SJSA1 (cell line): Measurements from ENCODE around the gene INSYN1. TPM values are rescaled to one million over a fixed set of nuclear protein-coding genes. Genes with fewer than 3 reads are reported as not detected.
"Not testable (repeated sequence)": the region's sequence is repeated elsewhere in the genome, so short reads cannot be mapped to it uniquely, and the experiment has no call there.

Experiments used
- DNase-seq, 2 experiments: peaks; one replicate each; pipeline ENCODE4 v3.0.0-alpha.2; 2015 to 2020; ENCODE audit warnings: low spot score in 2 of 2, low read depth in 1 of 2
- H3K27ac ChIP-seq: fragments of 250-450 bp; sonication (Bioruptor Pico); 2 replicates; pipeline ENCODE4 v1.5.1; 2020; ENCODE audit warnings: mild to moderate bottlenecking, moderate library complexity
- H3K27me3 ChIP-seq: fragments of 250-450 bp; sonication (Bioruptor Pico); replicated peaks from 2 replicates; pipeline ENCODE4 v1.5.1; 2020; ENCODE audit warnings: mild to moderate bottlenecking, moderate library complexity
- H3K36me3 ChIP-seq: fragments of 250-450 bp; sonication (Bioruptor Pico); 2 replicates; pipeline ENCODE4 v1.5.1; 2020; ENCODE audit warnings: mild to moderate bottlenecking
- H3K4me1 ChIP-seq: fragments of 250-450 bp; sonication (Bioruptor Pico); replicated peaks from 2 replicates; pipeline ENCODE4 v1.6.1; 2021; ENCODE audit warnings: mild to moderate bottlenecking
- H3K4me3 ChIP-seq: fragments of 250-450 bp; sonication (Bioruptor Pico); 2 replicates; pipeline ENCODE4 v1.5.1; 2020; ENCODE audit warnings: mild to moderate bottlenecking
- H3K9me3 ChIP-seq: fragments of 250-450 bp; sonication (Bioruptor Pico); replicated peaks from 2 replicates; pipeline ENCODE4 v1.5.1; 2020; ENCODE audit warnings: mild to moderate bottlenecking
- total RNA-seq: library from RNA; depleted of rRNA; stranded (reverse); fragments of >200 nt; shearing (Covaris generic); gene quantifications from 2 replicates; pipeline ENCODE4 v1.2.3, GENCODE V29; 2014

Gene INSYN1
- total RNA-seq, 1 experiment from 2014 or later, result not detected

GRCh38 chr15:73750438-73750837 is 2.7 kb downstream of the INSYN1 start:
- DNase-seq, result no peak
- Histone ChIP-seq H3K27ac (no peak overlapping the region), H3K27me3 (peaks cover 58% of the 10 kb centered on the region), H3K4me1 (peaks cover 6% of the 10 kb centered on the region), H3K36me3 (no peaks in the 10 kb centered on the region), H3K4me3 (no peak overlapping the region), H3K9me3 (no peaks in the 10 kb centered on the region)

DNA sequence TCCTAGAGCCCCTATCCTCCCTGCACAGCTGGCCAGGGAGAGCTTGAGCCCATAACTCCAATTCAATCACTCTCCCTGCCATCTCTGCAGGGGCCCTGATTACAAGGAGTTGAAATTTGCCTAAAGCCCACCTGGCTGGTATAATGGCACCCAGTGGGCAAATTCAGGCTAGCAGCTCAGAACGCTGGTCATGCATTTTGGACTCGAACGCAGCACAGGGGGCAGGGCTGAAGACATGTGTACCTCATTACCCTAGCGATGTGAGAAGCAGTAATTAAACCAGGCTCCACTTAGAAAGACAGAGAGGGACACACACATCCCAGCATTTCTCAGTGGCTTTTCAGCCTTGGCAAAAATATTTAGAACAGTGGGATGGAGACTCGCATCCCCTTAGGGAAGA is 3.2 kb downstream of the INSYN1 start:
- Histone ChIP-seq H3K27ac (no peak overlapping the region), H3K36me3 (no peaks in the 10 kb centered on the region), H3K4me3 (no peak overlapping the region), H3K4me1 (peaks cover 6% of the 10 kb centered on the region), H3K27me3 (peaks cover 58% of the 10 kb centered on the region), H3K9me3 (no peaks in the 10 kb centered on the region)
- DNase-seq, result no peak

DNA sequence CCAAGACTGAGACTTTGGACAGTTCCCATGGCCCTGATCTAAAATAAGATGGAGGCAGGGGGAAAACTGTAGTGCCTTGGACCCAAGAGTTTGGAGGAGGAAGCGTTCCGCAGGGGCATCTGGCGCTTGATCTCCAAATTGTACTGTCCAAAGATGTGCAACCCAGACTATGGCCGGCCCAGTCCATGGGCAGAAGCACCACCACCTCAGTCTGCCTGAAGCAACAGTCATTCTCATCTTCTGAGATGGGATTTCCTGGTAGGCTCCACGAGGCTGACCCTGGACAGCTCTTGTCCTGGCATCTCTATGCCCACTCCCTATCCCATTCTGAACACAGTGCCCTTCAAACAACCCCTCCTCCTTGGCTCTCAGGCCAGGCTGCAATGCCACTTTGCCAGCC is 3.6 kb downstream of the INSYN1 start:
- Histone ChIP-seq H3K9me3 (no peaks in the 10 kb centered on the region), H3K4me3 (no peak overlapping the region), H3K27me3 (peaks cover 57% of the 10 kb centered on the region), H3K27ac (no peak overlapping the region), H3K36me3 (no peaks in the 10 kb centered on the region), H3K4me1 (peaks cover 6% of the 10 kb centered on the region)
- no peak for DNase-seq

GRCh38 chr15:73748730-73749129 is 4.4 kb downstream of the INSYN1 start:
- no peak overlapping the region for H3K27ac ChIP-seq
- H3K9me3 ChIP-seq, result no peaks in the 10 kb centered on the region
- H3K36me3 ChIP-seq, result no peaks in the 10 kb centered on the region
- no peak for DNase-seq
- no peak overlapping the region for H3K4me3 ChIP-seq
- peaks cover 51% of the 10 kb centered on the region for H3K27me3 ChIP-seq
- peaks cover 6% of the 10 kb centered on the region for H3K4me1 ChIP-seq

DNA sequence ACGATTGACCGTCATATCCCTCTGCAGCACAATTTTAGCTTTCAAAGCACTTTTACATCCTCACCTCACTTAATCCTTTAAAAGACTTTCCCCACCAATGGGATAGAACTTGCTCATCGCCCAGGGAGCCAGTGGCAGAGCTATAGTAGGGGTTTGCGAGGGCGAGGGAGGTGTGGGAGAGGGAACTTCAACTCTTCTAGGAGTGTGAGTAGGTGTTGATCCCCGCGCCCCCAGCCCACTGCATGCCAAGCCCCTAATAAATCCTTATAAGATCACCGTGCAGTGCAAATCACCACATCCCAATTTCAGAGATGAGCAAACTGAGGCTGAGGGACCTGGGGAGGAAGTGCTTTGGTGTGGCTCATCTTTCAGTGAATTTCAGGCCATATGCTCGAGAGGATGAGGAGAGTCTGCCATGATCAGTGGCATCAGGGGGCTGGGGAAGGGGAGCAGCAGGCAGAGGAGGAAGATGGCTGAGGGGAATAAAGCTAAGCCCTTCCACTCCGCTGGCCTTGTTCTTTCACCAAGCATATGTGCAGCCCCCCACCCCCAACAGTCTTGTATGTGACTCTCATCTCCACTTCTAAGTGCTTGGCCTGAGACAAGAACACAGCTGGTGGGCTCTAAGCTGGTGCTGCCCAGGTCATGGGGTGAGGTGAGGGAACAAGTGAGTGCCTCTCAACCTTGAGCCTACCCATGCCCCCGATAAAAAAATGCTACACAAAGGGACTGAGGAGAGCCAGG is 5.1 kb downstream of the INSYN1 start:
- no peak for DNase-seq
- Histone ChIP-seq H3K4me1 (peaks cover 6% of the 10 kb centered on the region), H3K27me3 (peaks cover 45% of the 10 kb centered on the region), H3K4me3 (no peak overlapping the region), H3K9me3 (no peaks in the 10 kb centered on the region), H3K36me3 (no peaks in the 10 kb centered on the region), H3K27ac (no peak overlapping the region)

DNA sequence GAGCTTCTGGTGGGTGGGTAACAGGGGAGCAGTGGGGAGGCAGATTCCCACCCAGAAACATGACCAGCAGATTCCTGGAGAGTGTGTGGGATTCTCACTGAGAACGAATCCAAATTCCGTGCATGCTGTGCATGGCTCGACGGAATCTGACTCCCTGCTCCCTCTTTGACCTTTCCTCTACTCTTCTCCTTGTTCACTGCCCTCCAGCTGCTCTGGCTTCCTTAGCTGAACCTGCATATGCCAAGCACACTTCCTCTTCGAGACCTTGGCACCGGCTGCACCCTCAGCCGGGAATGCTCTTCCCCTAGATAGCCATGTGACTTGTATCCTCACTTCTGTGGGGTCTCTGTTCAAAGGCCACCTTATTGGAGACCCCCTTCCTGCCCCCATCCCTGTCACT is 6.3 kb downstream of the INSYN1 start:
- H3K9me3 ChIP-seq, result no peaks in the 10 kb centered on the region
- no peak overlapping the region for H3K4me3 ChIP-seq
- no peaks in the 10 kb centered on the region for H3K4me1 ChIP-seq
- H3K36me3 ChIP-seq, result no peaks in the 10 kb centered on the region
- no peak for DNase-seq
- no peak overlapping the region for H3K27ac ChIP-seq
- peaks cover 36% of the 10 kb centered on the region for H3K27me3 ChIP-seq

GRCh38 chr15:73746261-73746660 is 6.9 kb downstream of the INSYN1 start:
- DNase-seq, result no peak
- H3K4me3 ChIP-seq, result no peak overlapping the region
- H3K4me1 ChIP-seq, result peaks cover 2% of the 10 kb centered on the region
- no peaks in the 10 kb centered on the region for H3K36me3 ChIP-seq
- peaks cover 32% of the 10 kb centered on the region for H3K27me3 ChIP-seq
- H3K9me3 ChIP-seq, result no peaks in the 10 kb centered on the region
- no peak overlapping the region for H3K27ac ChIP-seq

DNA sequence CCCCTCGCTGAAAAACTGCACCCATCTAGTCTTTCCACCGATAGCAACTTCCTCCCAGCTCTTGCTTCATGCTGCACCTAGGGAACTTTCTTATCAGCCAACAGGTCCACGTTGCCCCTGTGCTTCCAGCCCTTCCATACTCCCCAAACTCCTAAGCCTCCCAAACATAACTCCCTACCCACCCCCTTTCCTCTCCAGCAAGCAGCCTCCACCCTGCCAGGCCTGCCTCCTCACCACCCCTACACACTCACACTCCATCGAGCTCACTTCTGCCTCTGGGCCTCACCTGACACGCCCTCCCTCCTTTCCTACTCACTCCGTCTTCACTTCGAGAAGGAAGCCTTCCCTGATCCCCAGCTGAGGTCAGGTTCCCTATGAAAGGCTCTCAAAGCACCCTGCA is 8.1 kb downstream of the INSYN1 start:
- peaks cover 5% of the 10 kb centered on the region for H3K4me1 ChIP-seq
- no peaks in the 10 kb centered on the region for H3K9me3 ChIP-seq
- H3K36me3 ChIP-seq, result no peaks in the 10 kb centered on the region
- no peak for DNase-seq
- no peak overlapping the region for H3K4me3 ChIP-seq
- no peak overlapping the region for H3K27ac ChIP-seq
- peaks cover 20% of the 10 kb centered on the region for H3K27me3 ChIP-seq

GRCh38 chr15:73744293-73744692 is 8.9 kb downstream of the INSYN1 start:
- H3K36me3 ChIP-seq, result no peaks in the 10 kb centered on the region

DNA sequence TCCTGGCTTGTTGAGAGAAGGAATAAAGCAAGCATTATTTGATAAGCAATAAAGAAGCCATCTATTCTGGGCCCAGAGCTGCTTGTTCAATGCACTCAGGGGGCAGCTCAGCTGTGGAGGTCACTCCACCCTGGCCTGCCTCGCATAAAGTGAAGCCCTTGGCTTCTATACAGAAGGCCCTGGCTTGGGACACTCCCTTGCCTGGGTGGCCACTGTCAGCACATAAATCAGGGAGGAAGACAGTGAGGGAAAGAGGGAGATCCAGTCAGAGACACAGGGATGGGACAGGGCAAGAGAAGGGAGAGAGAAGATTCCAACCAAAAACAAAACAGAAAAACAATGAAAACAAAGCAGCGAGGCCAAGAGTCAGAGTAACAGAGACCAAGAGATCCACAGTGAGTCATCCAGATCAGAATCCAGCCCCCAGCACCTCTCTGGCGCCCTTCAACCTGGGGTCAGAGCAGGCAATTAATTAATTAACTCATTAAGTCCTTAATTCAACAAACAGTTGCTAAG is 11.8 kb downstream of the INSYN1 start:
- no peak for DNase-seq
- Histone ChIP-seq H3K36me3 (no peaks in the 10 kb centered on the region), H3K4me3 (no peak overlapping the region), H3K9me3 (no peaks in the 10 kb centered on the region), H3K27me3 (no peaks in the 10 kb centered on the region; the same call in 1 of the 2 replicates), H3K4me1 (peaks cover 5% of the 10 kb centered on the region), H3K27ac (no peak overlapping the region)

More at GRCh38 chr15:73744293-73744692, 8.9 kb downstream of the INSYN1 start:
- Histone ChIP-seq H3K27me3 (peaks cover 13% of the 10 kb centered on the region), H3K4me1 (peaks cover 5% of the 10 kb centered on the region), H3K9me3 (no peaks in the 10 kb centered on the region), H3K27ac (no peak overlapping the region), H3K4me3 (no peak overlapping the region)
- DNase-seq, result no peak

GRCh38 chr15:73740152-73741048 is 12.8 kb downstream of the INSYN1 start:
- H3K4me1 ChIP-seq, result peaks cover 5% of the 10 kb centered on the region
- H3K36me3 ChIP-seq, result no peaks in the 10 kb centered on the region
- no peak overlapping the region for H3K4me3 ChIP-seq
- H3K27me3 ChIP-seq, result no peaks in the 10 kb centered on the region
- H3K27ac ChIP-seq, result no peak overlapping the region
- no peak for DNase-seq
- no peaks in the 10 kb centered on the region for H3K9me3 ChIP-seq

DNA sequence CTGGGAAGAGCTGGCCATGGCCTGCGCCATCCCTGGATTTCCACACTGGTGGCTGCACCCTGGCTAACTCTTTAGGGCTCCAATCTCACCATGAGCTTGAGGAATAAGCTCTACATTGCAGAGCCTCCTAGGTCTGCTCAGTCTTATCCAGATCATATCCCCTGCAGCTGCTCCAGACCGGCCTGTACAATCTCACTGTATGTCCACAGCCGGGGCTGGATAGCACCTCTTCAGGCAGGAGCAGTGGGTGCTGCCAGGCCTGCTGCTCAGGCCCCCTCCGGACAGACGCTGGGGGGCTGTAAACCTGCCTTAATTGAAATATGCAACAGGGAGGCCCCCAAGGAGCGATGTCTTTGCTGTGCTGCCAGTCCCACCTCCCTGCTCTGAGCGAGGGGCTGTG is 15.6 kb downstream of the INSYN1 start:
- no peak overlapping the region for H3K27ac ChIP-seq

GRCh38 chr15:73732930-73733329 is 20.2 kb downstream of the INSYN1 start:
- Histone ChIP-seq H3K36me3 (no peaks in the 10 kb centered on the region), H3K4me3 (no peak overlapping the region), H3K9me3 (no peaks in the 10 kb centered on the region), H3K27me3 (0 out of 2 replicates have a peak, but pooled peaks cover 4% of the 10 kb centered on the region), H3K27ac (no peak overlapping the region), H3K4me1 (no peaks in the 10 kb centered on the region)
- no peak for DNase-seq

More for the DNA sequence above, 15.6 kb downstream of the INSYN1 start:
- Histone ChIP-seq H3K4me1 (peaks cover 5% of the 10 kb centered on the region), H3K36me3 (no peaks in the 10 kb centered on the region), H3K9me3 (no peaks in the 10 kb centered on the region), H3K4me3 (no peak overlapping the region), H3K27me3 (0 out of 2 replicates have a peak, but pooled peaks cover 4% of the 10 kb centered on the region)
- no peak for DNase-seq

GRCh38 chr15:73732051-73732450 is 21.1 kb downstream of the INSYN1 start:
- H3K27me3 ChIP-seq, DNase-seq, H3K27ac ChIP-seq, H3K4me1 ChIP-seq, H3K9me3 ChIP-seq, H3K36me3 ChIP-seq, H3K4me3 ChIP-seq: not testable (repeated sequence)
